WTC11 (cell line): ENCODE results near the gene SEC22A.

Experiments
- ETV6 ChIP-seq: sonication (generic); formaldehyde crosslinking; IDR thresholded peaks from 2 replicates; pipeline ENCODE4 v1.8.1; 2022; ENCODE audit warnings: mild to moderate bottlenecking, missing genetic modification reagents
- TF ChIP-seq, protein P1 (sequence below): sonication (generic); formaldehyde crosslinking; IDR thresholded peaks from 2 replicates; pipeline ENCODE4 v1.8.1; 2023; ENCODE audit warnings: mild to moderate bottlenecking, missing genetic modification reagents, moderate library complexity

DNA sequence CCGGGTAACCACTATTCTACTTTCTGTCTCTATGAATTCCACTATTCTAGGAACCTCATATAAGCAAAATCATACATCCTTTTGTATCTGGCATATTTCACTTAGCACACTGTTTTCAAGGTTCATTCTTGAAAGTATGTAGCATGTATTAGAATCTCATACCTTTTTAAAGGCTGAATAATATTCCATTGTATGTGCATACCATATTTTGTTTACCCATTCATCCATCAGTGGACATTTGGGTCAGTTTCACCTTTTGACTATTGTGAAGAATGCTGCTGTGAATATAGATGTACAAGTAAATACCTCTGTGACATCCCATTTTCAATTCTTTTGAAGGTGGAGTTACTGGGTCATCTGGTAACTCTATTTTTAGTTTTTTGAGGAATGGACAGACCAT lies 36.6 kb upstream of the SEC22A start:
- TF ChIP-seq, protein P1, sequence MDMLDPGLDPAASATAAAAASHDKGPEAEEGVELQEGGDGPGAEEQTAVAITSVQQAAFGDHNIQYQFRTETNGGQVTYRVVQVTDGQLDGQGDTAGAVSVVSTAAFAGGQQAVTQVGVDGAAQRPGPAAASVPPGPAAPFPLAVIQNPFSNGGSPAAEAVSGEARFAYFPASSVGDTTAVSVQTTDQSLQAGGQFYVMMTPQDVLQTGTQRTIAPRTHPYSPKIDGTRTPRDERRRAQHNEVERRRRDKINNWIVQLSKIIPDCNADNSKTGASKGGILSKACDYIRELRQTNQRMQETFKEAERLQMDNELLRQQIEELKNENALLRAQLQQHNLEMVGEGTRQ (CRISPR knock-in tag) = no peak
- TF ChIP-seq ETV6 = no peak
